ENCODE data around the gene TMCC1. TPM values are rescaled to one million over a fixed set of nuclear protein-coding genes. Genes with fewer than 3 reads are reported as not detected.
A peak's percentile ranks its signal among the peaks of the same experiment; 100 is the strongest.

The TMCC1 gene
- total and polyA plus RNA-seq, 7 donors: 12.4 to 55.0 (median 38.1) TPM

GRCh38 chr3:129609591-129610182 lies 283.8 kb downstream of the TMCC1 start:
- intact Hi-C loops (cut with DNase I): loop anchor here in 1 of 2 donors (5.0 kb wide), 1 partner anchor 117 kb away; no protein-coding TSS in a partner anchor
- Histone ChIP-seq H3K9me3 (no peaks in the 10 kb centered on the region), H3K4me1 (peaks cover 6% of the 10 kb centered on the region), H3K36me3 (ENCODE audit: insufficient read depth in 1 of 2, low read depth in 1 of 2) (no peaks in the 10 kb centered on the region), H3K27ac (no peak overlapping the region), H3K4me3 (no peak overlapping the region), H3K27me3 (ENCODE audit: insufficient read depth in 3 of 3, low read length in 2 of 3) (peaks cover 0 to 9% (median 0%) of the 10 kb centered on the region in 3 donors)
- DNase-seq: no peak
- no peak for ATAC-seq
- no peak for TF ChIP-seq CTCF (IDR thresholded peaks at IDR 0.05)
- WGBS, 3 donors: 50 to 55% (median 55%) methylated on average over 3 of the region's 3 CpGs

DNA sequence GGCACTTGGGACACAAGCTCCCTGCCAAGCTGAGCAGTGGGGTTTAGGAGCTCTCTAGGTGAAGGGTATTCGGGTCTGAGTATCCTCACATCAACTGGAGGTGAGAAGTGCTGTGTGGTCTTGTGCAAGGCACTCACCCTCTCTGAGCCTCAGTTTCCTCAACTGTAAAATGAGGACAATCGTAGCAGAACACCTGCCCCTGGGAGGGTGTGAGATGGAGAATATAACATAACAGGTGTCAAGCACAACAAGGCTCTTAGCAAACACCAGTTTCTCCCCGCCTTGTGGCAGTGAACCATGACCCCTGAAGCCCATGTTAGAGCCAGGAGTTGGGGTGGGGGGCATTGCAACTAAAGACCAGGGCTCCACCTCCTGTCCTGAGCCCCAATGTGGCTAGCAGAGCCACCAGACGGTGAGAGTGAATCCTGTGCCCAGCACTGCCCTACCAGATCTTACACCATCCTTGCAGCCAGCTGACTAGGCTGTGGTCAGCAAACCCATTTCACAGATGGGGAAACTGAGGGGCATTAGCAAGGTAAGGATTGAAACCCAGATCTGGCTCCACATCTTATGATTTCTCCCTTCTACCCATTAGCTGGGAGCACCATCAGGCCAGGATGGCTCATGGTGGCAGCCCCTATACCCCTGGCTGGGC lies 284.4 kb downstream of the TMCC1 start:
- intact Hi-C loops (cut with DNase I): loop anchor here in 1 of 2 donors (5.0 kb wide), 1 partner anchor 117 kb away; no protein-coding TSS in a partner anchor
- no peak for TF ChIP-seq CTCF (IDR thresholded peaks at IDR 0.05)
- ATAC-seq (no peak), DNase-seq (no peak)
- Histone ChIP-seq H3K27me3 (ENCODE audit: insufficient read depth in 3 of 3, low read length in 2 of 3) (peaks cover 0 to 9% (median 0%) of the 10 kb centered on the region in 3 donors), H3K9me3 (no peaks in the 10 kb centered on the region), H3K36me3 (ENCODE audit: insufficient read depth in 1 of 2, low read depth in 1 of 2) (no peaks in the 10 kb centered on the region), H3K4me1 (peaks cover 6% of the 10 kb centered on the region), H3K27ac (no peak overlapping the region), H3K4me3 (no peak overlapping the region)
- 79 to 92% (median 83%) methylated on average over 4 of the region's 4 CpGs for WGBS, 3 donors

DNA sequence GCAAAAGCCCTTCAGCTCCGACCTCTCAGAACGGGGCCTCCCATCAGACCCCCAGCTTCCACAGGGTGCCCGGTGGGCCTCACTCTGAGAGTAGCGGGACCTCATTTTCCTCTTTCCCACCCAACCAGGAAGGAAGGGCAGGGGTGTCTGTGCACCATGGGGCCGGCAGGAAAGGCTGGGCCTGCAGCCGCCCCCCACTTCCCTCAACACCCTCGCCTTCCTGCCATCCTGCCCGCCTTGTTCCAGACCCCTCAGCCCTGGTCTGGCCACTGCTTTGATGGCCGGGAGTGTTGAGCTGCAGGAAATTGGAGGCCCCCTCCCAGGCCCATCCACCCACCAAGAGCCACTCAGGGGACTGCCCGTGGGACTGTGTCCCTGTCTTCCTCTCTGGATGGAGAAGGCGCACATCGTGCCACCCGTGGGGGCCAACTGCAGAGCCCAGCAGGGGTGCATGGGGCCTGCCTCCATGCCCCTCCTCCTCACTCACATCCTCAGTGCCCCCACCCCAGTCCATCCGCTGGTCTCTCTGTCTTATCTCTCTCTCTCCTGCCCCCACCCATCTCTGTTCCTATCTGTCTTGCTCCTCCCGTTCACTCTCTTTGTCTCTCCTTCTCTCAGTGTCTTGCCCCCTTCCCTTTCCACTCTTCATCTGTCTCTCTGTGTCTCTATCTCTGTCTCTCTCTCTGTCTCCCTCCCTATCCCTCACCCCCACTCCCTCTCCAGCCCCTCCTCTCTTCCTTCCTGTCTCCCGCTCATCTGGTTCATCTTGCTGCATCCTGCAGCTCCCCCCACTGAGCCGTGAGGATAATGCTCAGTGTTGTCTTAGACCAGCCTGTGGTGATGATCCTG lies 285.2 kb downstream of the TMCC1 start:
- Histone ChIP-seq H3K36me3 (ENCODE audit: insufficient read depth in 1 of 2, low read depth in 1 of 2) (no peaks in the 10 kb centered on the region), H3K27ac (peak overlapping the region; percentile 75), H3K4me3 (no peak overlapping the region), H3K4me1 (peaks cover 10% of the 10 kb centered on the region), H3K9me3 (no peaks in the 10 kb centered on the region), H3K27me3 (ENCODE audit: insufficient read depth in 3 of 3, low read length in 2 of 3) (peaks cover 0 to 9% (median 0%) of the 10 kb centered on the region in 3 donors)
- no peak for TF ChIP-seq CTCF (IDR thresholded peaks at IDR 0.05)
- 66 to 72% (median 71%) methylated on average over 17 of the region's 17 CpGs for WGBS, 3 donors
- ATAC-seq: peak in 2 of 4 donors; percentile 23 to 37
- DNase-seq: no peak
- intact Hi-C loops (cut with DNase I): loop anchor here in 1 of 2 donors (5.0 kb wide), 1 partner anchor 116 kb away; no protein-coding TSS in a partner anchor

DNA sequence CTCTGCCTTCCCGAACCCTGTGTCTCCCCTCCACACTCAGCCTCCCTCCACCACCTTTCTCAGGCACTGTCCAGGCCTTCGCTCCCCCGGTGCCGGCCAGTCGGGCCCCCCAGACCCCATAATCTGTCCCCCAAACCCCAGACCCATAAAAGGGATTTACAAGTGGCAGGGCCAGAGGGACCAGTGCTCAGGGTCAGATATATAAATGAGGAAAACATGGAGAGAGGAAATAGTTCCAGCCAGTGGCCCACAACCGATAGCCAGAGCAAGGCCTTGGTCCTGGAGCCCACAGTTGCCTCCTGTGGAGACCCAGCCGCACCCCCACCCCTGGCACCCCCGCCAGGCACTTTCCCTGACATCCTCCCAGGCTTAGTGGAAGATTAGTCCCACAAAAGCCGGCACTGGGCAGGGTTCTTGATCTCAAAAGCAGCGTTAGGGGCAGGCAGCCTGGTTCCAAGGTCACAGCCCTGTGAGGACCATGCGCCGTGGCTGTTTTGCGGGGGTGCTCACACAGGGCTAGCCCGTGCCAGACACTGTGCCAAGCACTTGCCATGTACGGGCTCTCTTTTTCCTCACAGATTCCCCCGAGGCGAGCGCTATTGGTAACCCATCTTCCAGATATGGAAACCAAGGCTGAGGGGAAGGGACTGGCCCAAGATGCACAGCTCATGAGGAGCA lies 286.0 kb downstream of the TMCC1 start:
- DNase-seq: no peak

More for the DNA sequence above, 286.0 kb downstream of the TMCC1 start:
- ATAC-seq: no peak
- Histone ChIP-seq H3K4me3 (peak overlapping the region; percentile 57), H3K9me3 (no peaks in the 10 kb centered on the region), H3K4me1 (peaks cover 15% of the 10 kb centered on the region), H3K27me3 (ENCODE audit: insufficient read depth in 3 of 3, low read length in 2 of 3) (peaks cover 0 to 9% (median 0%) of the 10 kb centered on the region in 3 donors), H3K27ac (peak overlapping the region; percentile 75), H3K36me3 (ENCODE audit: insufficient read depth in 1 of 2, low read depth in 1 of 2) (no peaks in the 10 kb centered on the region)
- intact Hi-C loops (cut with DNase I): loop anchor here in 1 of 2 donors (5.0 kb wide), 1 partner anchor 115 kb away; no protein-coding TSS in a partner anchor
- no peak for TF ChIP-seq CTCF (IDR thresholded peaks at IDR 0.05)
- WGBS, 3 donors: 54 to 55% (median 55%) methylated on average over 18 of the region's 18 CpGs

Data from psoas muscle (tissue), 8 donors.